ENCODE data around the gene AKAP3. TPM values are rescaled to one million over a fixed set of nuclear protein-coding genes. Genes with fewer than 3 reads are reported as not detected.

Gene AKAP3
- total and polyA plus RNA-seq, 5 donors from 2014 or later = 0.78 to 1.8 (median 1.5) TPM

DNA sequence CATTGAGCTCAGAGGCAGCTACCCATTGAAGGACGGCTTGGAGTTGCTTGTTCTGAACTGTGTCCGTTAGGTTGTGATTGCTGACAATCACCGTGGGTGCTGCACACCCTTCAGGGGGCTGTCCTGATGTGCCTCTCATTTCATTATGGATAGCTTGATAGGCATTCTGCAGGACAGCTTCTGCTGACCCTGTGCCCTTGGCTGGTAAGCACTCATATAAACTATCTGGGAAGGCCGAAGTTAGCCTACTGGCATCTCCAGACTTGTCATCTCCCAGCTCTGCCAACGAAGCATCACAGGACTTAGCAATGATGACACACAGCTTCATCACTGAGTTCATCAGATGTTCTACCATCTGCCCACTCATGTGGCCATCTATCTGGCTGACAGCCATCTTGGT, 22.3 kb downstream of the AKAP3 start:
- ATAC-seq (ENCODE audit: low read depth in 2 of 2) = no peak
- no peak overlapping the region for H3K4me3 Mint-ChIP-seq
- peaks cover 6% of the 10 kb centered on the region for H3K36me3 Mint-ChIP-seq
- H3K9me3 Mint-ChIP-seq = peaks cover 0 to 3% (median 0%) of the 10 kb centered on the region in 7 donors
- H3K27ac ChIP-seq (ENCODE audit: insufficient read depth, low read length, poor library complexity, severe bottlenecking) = no peak overlapping the region
- no peaks in the 10 kb centered on the region for H3K4me1 Mint-ChIP-seq
- no peak for DNase-seq
- H3K4me1 ChIP-seq (ENCODE audit: control insufficient read depth, insufficient read depth, low read length, poor library complexity, severe bottlenecking) = no peaks in the 10 kb centered on the region
- no peak overlapping the region for H3K4me3 ChIP-seq (ENCODE audit: low read depth, low read length)
- H3K27me3 Mint-ChIP-seq = peaks cover 6% of the 10 kb centered on the region
- H3K27ac Mint-ChIP-seq = peak overlapping the region in 1 of 3 donors; percentile 32
- no peaks in the 10 kb centered on the region for H3K36me3 ChIP-seq (ENCODE audit: control insufficient read depth, insufficient read depth, low read length)
- H3K9me3 ChIP-seq (ENCODE audit: control insufficient read depth in 2 of 2, low read length in 2 of 2) = no peaks in the 10 kb centered on the region
- H3K27me3 ChIP-seq (ENCODE audit: control insufficient read depth, insufficient read depth, low read length) = peaks cover 2% of the 10 kb centered on the region

DNA sequence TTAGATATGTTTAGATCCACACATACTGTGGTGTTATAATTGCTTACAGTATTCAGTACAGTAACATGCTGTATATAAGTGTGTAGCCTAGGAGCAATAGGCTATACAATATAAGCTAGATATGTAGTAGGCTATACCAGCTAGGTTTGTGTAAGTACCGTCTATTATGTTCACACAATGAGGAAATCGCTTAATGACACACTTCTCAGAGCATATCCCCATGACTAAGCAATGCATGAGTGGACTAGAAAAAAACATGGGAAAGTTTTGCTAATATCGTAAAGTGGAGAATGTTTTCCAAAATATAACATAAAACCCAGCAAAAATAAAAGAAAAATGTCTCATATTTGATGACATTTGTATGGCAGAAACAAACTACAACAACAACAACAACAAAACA, 27.3 kb downstream of the AKAP3 start:
- H3K4me1 Mint-ChIP-seq = no peaks in the 10 kb centered on the region
- H3K4me3 Mint-ChIP-seq = no peak overlapping the region
- H3K27me3 Mint-ChIP-seq = peaks cover 6% of the 10 kb centered on the region
- H3K27me3 ChIP-seq (ENCODE audit: control insufficient read depth, insufficient read depth, low read length) = peaks cover 2% of the 10 kb centered on the region
- no peaks in the 10 kb centered on the region for H3K9me3 ChIP-seq (ENCODE audit: control insufficient read depth in 2 of 2, low read length in 2 of 2)
- no peaks in the 10 kb centered on the region for H3K36me3 ChIP-seq (ENCODE audit: control insufficient read depth, insufficient read depth, low read length)
- no peaks in the 10 kb centered on the region for H3K4me1 ChIP-seq (ENCODE audit: control insufficient read depth, insufficient read depth, low read length, poor library complexity, severe bottlenecking)
- H3K27ac ChIP-seq (ENCODE audit: insufficient read depth, low read length, poor library complexity, severe bottlenecking) = no peak overlapping the region
- no peak for ATAC-seq (ENCODE audit: low read depth in 2 of 2)
- peaks cover 0 to 3% (median 0%) of the 10 kb centered on the region in 7 donors for H3K9me3 Mint-ChIP-seq
- H3K4me3 ChIP-seq (ENCODE audit: low read depth, low read length) = no peak overlapping the region
- DNase-seq = no peak
- H3K27ac Mint-ChIP-seq = no peak overlapping the region
- H3K36me3 Mint-ChIP-seq = no peaks in the 10 kb centered on the region

DNA sequence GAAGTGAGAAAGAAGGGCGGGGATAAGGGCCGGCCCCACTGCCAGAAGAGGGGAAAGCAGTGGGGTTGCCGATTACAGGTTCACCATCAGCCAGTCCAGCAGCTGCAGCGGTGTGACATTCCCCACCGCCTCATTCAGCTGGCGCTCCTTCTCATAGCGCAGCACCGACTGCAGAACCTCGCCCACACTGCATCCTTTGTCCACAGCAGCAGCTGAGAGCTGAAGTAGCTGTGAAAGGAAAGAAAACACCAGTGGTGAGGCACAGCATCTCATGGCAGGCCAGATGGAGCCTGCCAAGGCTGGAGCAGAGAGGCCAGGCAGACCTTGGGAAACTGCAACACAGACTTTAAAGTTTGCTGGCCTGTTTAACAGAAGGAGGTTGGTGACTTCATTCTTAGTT, 33.2 kb downstream of the AKAP3 start:
- no peak for ATAC-seq (ENCODE audit: low read depth in 2 of 2)
- Mint-ChIP-seq H3K36me3 (peaks cover 29% of the 10 kb centered on the region), H3K27ac (no peak overlapping the region)

DNA sequence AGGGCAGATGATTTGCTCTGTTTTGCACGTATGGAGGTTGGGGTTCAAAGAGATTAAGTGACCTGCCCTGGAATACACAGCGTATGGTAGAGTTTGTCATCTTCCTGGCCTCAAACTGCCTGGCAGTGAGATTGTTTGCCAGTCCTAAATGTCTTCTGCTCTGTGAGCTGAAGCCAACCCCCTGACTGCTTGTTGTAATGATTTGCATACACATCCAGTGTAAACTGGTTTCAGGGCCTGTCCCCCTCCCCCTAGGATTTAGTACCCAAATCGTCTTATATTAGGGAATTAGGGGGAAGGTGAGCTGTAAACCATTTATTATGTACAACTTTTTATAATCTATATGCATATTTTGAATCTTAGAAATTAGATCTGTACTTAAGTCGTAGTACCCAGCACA, 38.4 kb downstream of the AKAP3 start:
- H3K4me1 Mint-ChIP-seq = peaks cover 14 to 29% (median 19%) of the 10 kb centered on the region in 4 donors
- no peak overlapping the region for H3K4me3 Mint-ChIP-seq
- H3K27me3 Mint-ChIP-seq = no peaks in the 10 kb centered on the region
- Histone ChIP-seq H3K36me3 (ENCODE audit: control insufficient read depth, insufficient read depth, low read length) (peaks cover 41% of the 10 kb centered on the region), H3K27ac (ENCODE audit: insufficient read depth, low read length, poor library complexity, severe bottlenecking) (no peak overlapping the region), H3K4me1 (ENCODE audit: control insufficient read depth, insufficient read depth, low read length, poor library complexity, severe bottlenecking) (peaks cover 4% of the 10 kb centered on the region), H3K4me3 (ENCODE audit: low read depth, low read length) (no peak overlapping the region), H3K9me3 (ENCODE audit: control insufficient read depth in 2 of 2, low read length in 2 of 2) (no peaks in the 10 kb centered on the region), H3K27me3 (ENCODE audit: control insufficient read depth, insufficient read depth, low read length) (no peaks in the 10 kb centered on the region)
- no peaks in the 10 kb centered on the region for H3K9me3 Mint-ChIP-seq
- H3K36me3 Mint-ChIP-seq = peaks cover 33% of the 10 kb centered on the region
- peak overlapping the region in 1 of 3 donors; percentile 29 for H3K27ac Mint-ChIP-seq
- ATAC-seq (ENCODE audit: low read depth in 2 of 2) = no peak
- no peak for DNase-seq

More for the DNA sequence above, 33.2 kb downstream of the AKAP3 start:
- no peaks in the 10 kb centered on the region for H3K27me3 ChIP-seq (ENCODE audit: control insufficient read depth, insufficient read depth, low read length)
- H3K27ac ChIP-seq (ENCODE audit: insufficient read depth, low read length, poor library complexity, severe bottlenecking) = no peak overlapping the region
- Mint-ChIP-seq H3K27me3 (no peaks in the 10 kb centered on the region), H3K9me3 (no peaks in the 10 kb centered on the region), H3K4me1 (peaks cover 0 to 4% (median 1%) of the 10 kb centered on the region in 4 donors), H3K4me3 (no peak overlapping the region)
- no peaks in the 10 kb centered on the region for H3K9me3 ChIP-seq (ENCODE audit: control insufficient read depth in 2 of 2, low read length in 2 of 2)
- peaks cover 39% of the 10 kb centered on the region for H3K36me3 ChIP-seq (ENCODE audit: control insufficient read depth, insufficient read depth, low read length)
- no peak overlapping the region for H3K4me3 ChIP-seq (ENCODE audit: low read depth, low read length)
- DNase-seq = no peak
- H3K4me1 ChIP-seq (ENCODE audit: control insufficient read depth, insufficient read depth, low read length, poor library complexity, severe bottlenecking) = no peaks in the 10 kb centered on the region

DNA sequence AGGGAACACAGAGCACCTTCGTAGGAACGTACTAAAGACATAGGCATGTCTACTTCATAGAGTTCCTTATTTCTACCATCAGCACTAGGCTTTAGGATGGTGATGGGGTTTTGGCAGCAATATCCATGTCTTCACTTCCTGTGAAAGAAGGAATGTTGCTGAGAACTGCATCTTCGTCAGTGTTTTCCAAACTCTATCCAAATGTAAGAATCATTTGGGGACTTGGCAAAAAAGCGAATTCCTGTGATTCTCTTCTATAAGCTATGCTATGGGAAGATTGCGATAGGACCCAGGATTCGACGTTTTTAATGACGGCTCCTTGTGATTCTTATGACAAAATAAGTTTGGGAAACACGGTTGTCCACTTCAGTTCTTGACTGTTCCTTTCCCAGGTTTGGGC, 39.8 kb downstream of the AKAP3 start:
- Histone ChIP-seq H3K4me3 (ENCODE audit: low read depth, low read length) (no peak overlapping the region), H3K27ac (ENCODE audit: insufficient read depth, low read length, poor library complexity, severe bottlenecking) (no peak overlapping the region), H3K27me3 (ENCODE audit: control insufficient read depth, insufficient read depth, low read length) (no peaks in the 10 kb centered on the region), H3K4me1 (ENCODE audit: control insufficient read depth, insufficient read depth, low read length, poor library complexity, severe bottlenecking) (peaks cover 7% of the 10 kb centered on the region), H3K36me3 (ENCODE audit: control insufficient read depth, insufficient read depth, low read length) (peaks cover 30% of the 10 kb centered on the region), H3K9me3 (ENCODE audit: control insufficient read depth in 2 of 2, low read length in 2 of 2) (no peaks in the 10 kb centered on the region)
- Mint-ChIP-seq H3K27me3 (no peaks in the 10 kb centered on the region), H3K4me1 (peaks cover 19 to 41% (median 24%) of the 10 kb centered on the region in 4 donors), H3K36me3 (peaks cover 19% of the 10 kb centered on the region), H3K9me3 (no peaks in the 10 kb centered on the region), H3K27ac (peak overlapping the region in 1 of 3 donors; percentile 34), H3K4me3 (peak overlapping the region in 1 of 4 donors; percentile 31)
- ATAC-seq (ENCODE audit: low read depth in 2 of 2) (no peak), DNase-seq (no peak)

DNA sequence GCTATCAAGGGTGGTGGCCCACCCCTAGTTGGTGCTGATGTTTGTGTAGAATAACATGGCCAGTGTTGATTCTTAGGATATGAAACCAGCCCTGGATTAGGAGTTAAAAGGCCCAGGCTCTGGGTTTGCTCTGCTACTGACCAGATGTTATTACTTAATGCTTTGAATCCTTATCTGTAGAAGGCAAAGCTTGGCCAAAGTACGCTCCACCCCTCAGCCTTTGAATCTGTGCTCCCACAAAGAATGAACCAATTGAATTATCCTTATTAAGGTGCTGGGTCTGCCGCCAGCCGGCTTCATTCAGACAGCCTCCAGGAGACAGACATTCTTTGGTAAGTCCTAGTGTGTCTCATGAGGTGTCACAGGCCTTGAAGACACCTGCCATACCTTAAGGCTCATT, 41.8 kb downstream of the AKAP3 start:
- no peaks in the 10 kb centered on the region for H3K9me3 Mint-ChIP-seq
- no peak overlapping the region for H3K27ac ChIP-seq (ENCODE audit: insufficient read depth, low read length, poor library complexity, severe bottlenecking)
- peaks cover 19 to 41% (median 24%) of the 10 kb centered on the region in 4 donors for H3K4me1 Mint-ChIP-seq
- H3K4me3 ChIP-seq (ENCODE audit: low read depth, low read length) = no peak overlapping the region
- H3K36me3 ChIP-seq (ENCODE audit: control insufficient read depth, insufficient read depth, low read length) = peaks cover 13% of the 10 kb centered on the region
- peak overlapping the region in 1 of 3 donors; percentile 15 for H3K27ac Mint-ChIP-seq
- no peaks in the 10 kb centered on the region for H3K9me3 ChIP-seq (ENCODE audit: control insufficient read depth in 2 of 2, low read length in 2 of 2)
- DNase-seq = no peak
- peak overlapping the region in 3 of 4 donors; percentile 32 to 94 (median 56) for H3K4me3 Mint-ChIP-seq
- H3K27me3 Mint-ChIP-seq = peaks cover 4% of the 10 kb centered on the region
- peaks cover 7% of the 10 kb centered on the region for H3K4me1 ChIP-seq (ENCODE audit: control insufficient read depth, insufficient read depth, low read length, poor library complexity, severe bottlenecking)
- H3K36me3 Mint-ChIP-seq = peaks cover 4% of the 10 kb centered on the region
- no peak for ATAC-seq (ENCODE audit: low read depth in 2 of 2)
- H3K27me3 ChIP-seq (ENCODE audit: control insufficient read depth, insufficient read depth, low read length) = no peaks in the 10 kb centered on the region

DNA sequence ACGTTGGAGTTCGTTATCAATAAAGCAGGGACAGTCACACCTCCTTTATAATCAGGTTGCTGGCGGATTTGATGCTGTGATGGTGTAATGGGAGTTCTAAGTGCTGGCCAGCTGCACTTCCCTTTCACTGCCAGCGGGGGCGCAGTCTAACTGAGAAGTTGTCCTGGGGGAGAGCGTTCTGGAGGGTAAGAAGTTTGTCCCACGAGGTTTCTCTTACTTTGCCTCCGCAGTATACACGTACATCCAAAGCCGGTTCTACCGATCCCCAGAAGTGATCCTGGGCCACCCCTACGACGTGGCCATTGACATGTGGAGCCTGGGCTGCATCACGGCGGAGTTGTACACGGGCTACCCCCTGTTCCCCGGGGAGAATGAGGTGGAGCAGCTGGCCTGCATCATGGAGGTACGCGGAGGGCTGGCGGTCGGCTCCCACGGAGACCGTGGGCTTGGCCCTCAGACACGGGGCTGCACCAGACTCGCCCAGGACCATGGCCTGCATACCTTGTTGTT, 44.1 kb downstream of the AKAP3 start:
- Mint-ChIP-seq H3K36me3 (peaks cover 4% of the 10 kb centered on the region), H3K4me1 (peaks cover 19 to 38% (median 24%) of the 10 kb centered on the region in 4 donors), H3K27me3 (peaks cover 8% of the 10 kb centered on the region), H3K4me3 (peak overlapping the region; percentile 92 to 98 (median 95)), H3K9me3 (no peaks in the 10 kb centered on the region), H3K27ac (peak overlapping the region; percentile 86 to 97 (median 91))
- H3K9me3 ChIP-seq (ENCODE audit: control insufficient read depth in 2 of 2, low read length in 2 of 2) = no peaks in the 10 kb centered on the region
- H3K36me3 ChIP-seq (ENCODE audit: control insufficient read depth, insufficient read depth, low read length) = no peaks in the 10 kb centered on the region
- peak overlapping the region; percentile 39 for H3K27ac ChIP-seq (ENCODE audit: insufficient read depth, low read length, poor library complexity, severe bottlenecking)
- ATAC-seq (ENCODE audit: low read depth in 2 of 2) (peak; percentile 96 to 98), DNase-seq (peak; percentile 63 to 90 (median 78))
- peaks cover 7% of the 10 kb centered on the region for H3K4me1 ChIP-seq (ENCODE audit: control insufficient read depth, insufficient read depth, low read length, poor library complexity, severe bottlenecking)
- no peaks in the 10 kb centered on the region for H3K27me3 ChIP-seq (ENCODE audit: control insufficient read depth, insufficient read depth, low read length)
- peak overlapping the region; percentile 95 for H3K4me3 ChIP-seq (ENCODE audit: low read depth, low read length)

DNA sequence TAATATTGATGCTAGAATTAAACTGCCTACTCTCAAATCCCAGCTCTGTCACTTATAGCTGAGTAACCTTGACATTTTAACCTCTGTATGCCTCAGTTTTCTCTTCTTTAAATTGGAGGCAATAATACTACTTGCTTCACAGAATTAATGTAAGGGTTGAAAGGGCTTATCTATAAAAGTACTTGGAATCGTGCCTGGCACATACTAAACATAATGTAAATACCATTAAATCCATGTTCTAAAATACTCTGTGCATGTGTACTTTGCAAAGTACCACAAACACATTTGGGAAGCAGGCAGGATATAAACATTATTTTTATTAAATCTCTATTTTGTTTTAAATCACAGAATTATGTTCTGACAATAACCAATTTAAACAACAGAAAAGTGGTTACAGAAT, 44.9 kb downstream of the AKAP3 start:
- H3K27me3 ChIP-seq (ENCODE audit: control insufficient read depth, insufficient read depth, low read length) = no peaks in the 10 kb centered on the region
- H3K4me3 ChIP-seq (ENCODE audit: low read depth, low read length) = no peak overlapping the region
- no peak overlapping the region for H3K27ac ChIP-seq (ENCODE audit: insufficient read depth, low read length, poor library complexity, severe bottlenecking)
- no peak overlapping the region for H3K27ac Mint-ChIP-seq
- no peak for ATAC-seq (ENCODE audit: low read depth in 2 of 2)
- peaks cover 4% of the 10 kb centered on the region for H3K36me3 Mint-ChIP-seq
- H3K4me1 ChIP-seq (ENCODE audit: control insufficient read depth, insufficient read depth, low read length, poor library complexity, severe bottlenecking) = peaks cover 7% of the 10 kb centered on the region
- H3K9me3 ChIP-seq (ENCODE audit: control insufficient read depth in 2 of 2, low read length in 2 of 2) = no peaks in the 10 kb centered on the region
- H3K27me3 Mint-ChIP-seq = peaks cover 8% of the 10 kb centered on the region
- H3K4me3 Mint-ChIP-seq = no peak overlapping the region
- no peaks in the 10 kb centered on the region for H3K36me3 ChIP-seq (ENCODE audit: control insufficient read depth, insufficient read depth, low read length)
- no peaks in the 10 kb centered on the region for H3K9me3 Mint-ChIP-seq
- peaks cover 19 to 37% (median 22%) of the 10 kb centered on the region in 4 donors for H3K4me1 Mint-ChIP-seq
- DNase-seq = no peak

Measured in CD4-positive, CD25-positive, alpha-beta regulatory T cell (primary cell).